Choroid plexus epithelial cell (primary cell): Measurements from ENCODE around the gene ABCA10.

Source experiments
- DNase-seq: peaks from one replicate; pipeline ENCODE4 v3.0.0-alpha.2; 2010; ENCODE audit warnings: low read depth
- H3K4me3 ChIP-seq: 2 replicates; pipeline ENCODE4 v1.5.1; 2011; ENCODE audit warnings: low read depth, mild to moderate bottlenecking, control low read depth, low read length, moderate library complexity
- TF ChIP-seq, protein P1 (sequence below): conservative IDR thresholded peaks from 2 replicates; pipeline ENCODE4 v1.5.1; 2011; ENCODE audit warnings: low read depth, mild to moderate bottlenecking, control low read depth, inconsistent platforms, low read length, moderate library complexity

The ABCA10 gene

DNA sequence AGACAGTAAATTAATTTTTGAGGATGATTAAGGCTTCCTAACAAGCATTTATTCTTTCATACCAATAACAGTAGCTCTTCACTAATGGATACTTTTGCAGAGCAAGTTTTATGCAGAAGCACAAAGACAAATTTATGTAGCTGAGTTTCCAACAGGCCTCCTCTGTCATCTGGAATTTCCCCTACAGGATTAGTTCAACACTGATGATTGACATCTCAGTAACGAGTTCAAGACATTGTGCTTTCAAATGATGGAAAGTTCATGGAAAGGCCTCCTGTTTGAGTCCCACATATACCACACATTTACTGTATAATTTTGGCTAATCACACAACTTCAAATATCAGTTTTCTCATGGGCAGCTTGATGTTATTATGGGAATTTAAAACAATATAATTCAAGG, 40.6 kb downstream of the ABCA10 start:
- H3K4me3 ChIP-seq = no peak overlapping the region
- DNase-seq = no peak
- TF ChIP-seq, protein P1, sequence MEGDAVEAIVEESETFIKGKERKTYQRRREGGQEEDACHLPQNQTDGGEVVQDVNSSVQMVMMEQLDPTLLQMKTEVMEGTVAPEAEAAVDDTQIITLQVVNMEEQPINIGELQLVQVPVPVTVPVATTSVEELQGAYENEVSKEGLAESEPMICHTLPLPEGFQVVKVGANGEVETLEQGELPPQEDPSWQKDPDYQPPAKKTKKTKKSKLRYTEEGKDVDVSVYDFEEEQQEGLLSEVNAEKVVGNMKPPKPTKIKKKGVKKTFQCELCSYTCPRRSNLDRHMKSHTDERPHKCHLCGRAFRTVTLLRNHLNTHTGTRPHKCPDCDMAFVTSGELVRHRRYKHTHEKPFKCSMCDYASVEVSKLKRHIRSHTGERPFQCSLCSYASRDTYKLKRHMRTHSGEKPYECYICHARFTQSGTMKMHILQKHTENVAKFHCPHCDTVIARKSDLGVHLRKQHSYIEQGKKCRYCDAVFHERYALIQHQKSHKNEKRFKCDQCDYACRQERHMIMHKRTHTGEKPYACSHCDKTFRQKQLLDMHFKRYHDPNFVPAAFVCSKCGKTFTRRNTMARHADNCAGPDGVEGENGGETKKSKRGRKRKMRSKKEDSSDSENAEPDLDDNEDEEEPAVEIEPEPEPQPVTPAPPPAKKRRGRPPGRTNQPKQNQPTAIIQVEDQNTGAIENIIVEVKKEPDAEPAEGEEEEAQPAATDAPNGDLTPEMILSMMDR = no peak

DNA sequence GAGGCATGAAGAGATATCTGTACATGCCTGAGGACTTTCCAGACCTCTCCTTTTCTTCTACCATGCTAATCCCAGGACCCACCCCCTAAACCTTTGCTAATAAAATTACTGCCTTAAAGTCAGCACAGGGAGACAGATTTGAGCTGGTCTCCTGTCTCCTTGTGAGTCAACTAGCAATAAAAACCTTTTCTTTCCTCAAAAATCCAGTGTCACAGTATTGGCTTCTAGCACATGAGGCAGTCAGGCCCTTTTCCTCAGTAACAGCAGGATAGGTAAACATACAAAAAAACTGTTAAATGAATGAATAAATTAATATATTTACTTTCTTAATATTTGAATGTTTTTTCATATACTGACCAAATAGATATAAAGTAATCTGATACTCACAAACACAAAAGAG, 41.3 kb downstream of the ABCA10 start:
- no peak overlapping the region for H3K4me3 ChIP-seq
- DNase-seq = no peak
- TF ChIP-seq, protein P1 = no peak

DNA sequence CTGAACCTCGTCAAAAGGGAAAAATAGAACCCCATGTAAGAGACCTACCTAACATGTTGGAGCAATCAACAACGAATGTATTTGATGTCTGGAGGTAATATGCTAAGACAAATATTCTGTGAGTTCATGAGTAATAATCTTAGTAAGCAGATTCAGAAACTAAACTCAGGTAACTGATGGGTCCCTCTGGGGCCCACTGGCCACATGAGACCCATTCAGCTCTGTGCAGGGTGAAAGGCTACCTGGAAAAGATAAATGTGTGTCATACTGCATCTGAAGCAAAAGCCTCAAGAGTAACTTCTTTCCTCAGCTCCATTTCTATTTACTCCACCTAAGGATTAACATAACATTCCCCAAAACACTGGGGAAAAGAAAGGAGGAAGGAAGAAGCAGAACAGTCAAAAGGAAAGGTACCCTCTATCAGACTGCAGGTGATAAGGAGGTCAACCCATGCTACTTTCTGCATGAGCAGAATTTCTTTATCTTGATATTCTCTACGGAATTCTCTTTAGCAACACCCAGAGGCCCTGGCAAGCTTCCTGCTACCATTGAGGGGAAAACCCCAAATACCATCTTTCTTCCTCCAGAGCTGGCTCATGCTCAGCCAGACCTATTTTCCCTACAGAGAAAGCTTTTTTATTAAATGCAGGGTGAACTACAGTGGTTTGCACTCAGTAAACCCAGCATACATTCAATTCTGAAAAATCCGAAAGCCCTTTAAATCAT, 49.2 kb downstream of the ABCA10 start:
- H3K4me3 ChIP-seq = no peak overlapping the region
- peak; percentile 67 for DNase-seq
- TF ChIP-seq, protein P1 = no peak

DNA sequence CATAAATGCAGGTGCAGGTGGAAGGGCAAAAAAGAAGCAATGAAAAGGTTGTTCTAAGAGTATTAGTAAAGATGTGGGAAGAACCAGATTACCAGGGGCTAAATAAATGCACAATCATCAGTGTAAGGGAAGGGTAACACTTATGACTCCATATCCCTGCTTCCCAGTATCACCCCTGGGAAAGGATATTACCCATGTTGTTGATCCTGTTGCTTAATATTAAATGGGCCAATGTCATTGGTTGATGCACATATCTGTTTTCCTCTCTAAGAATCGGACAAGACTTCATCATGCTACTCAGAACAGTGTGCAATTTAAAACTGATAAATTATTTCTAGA, 52.2 kb downstream of the ABCA10 start:
- DNase-seq = no peak
- TF ChIP-seq, protein P1 = no peak
- H3K4me3 ChIP-seq = no peak overlapping the region

DNA sequence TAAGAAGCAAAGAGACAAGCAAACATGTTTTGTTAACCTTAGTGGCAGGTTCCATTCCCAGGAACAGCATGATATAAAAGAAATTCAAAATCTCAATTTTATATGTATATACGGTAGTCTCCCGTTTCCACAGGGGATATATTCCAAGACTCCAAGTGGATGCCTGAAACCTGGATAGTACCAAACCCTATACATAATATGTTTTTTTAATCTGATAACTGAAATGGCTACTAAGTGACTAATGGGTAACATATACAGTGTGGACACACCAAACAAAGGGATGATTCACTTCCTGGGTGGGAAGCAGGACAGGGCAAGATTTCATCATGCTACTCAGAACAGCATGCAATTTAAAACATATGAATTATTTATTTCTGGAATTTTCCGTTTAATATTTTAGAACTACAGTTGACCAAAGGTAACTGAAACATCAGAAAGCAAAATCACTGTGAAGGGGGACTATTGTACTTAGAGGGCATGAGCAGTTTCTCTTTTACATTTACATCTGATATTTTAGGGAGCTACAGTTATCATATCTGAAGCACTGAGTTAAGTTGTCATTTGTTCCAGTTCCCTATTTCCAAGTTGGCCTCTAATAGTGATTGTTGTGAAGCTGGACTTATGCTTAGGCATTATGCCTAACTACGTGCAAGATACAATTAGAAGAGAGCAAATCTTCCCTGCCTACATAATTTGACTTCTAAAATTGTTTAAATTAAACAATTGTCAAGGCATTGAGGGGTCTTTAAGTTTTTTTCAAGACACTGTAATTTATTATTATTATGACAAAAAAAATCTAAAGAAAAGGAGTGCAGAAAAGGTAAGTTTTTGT, 52.8 kb downstream of the ABCA10 start:
- peak; percentile 91 for DNase-seq
- no peak overlapping the region for H3K4me3 ChIP-seq
- TF ChIP-seq, protein P1 = no peak

DNA sequence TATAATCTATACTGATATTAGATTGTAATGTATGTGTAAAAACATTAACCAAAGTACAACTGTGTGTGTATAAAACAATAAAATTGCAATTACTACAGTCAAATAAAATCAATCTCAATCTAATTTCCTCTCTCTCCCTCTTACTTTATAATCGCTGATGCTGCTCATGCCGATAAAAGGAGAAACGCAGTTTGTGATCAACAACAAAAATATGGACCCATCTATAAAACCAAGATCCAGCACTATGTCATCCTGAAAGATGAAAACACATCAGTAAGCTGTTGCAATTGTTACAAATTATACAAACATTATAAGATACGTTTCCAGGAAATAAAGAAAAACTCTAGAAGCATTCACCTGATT, 53.4 kb downstream of the ABCA10 start:
- TF ChIP-seq, protein P1 = no peak
- no peak for DNase-seq
- H3K4me3 ChIP-seq = no peak overlapping the region

DNA sequence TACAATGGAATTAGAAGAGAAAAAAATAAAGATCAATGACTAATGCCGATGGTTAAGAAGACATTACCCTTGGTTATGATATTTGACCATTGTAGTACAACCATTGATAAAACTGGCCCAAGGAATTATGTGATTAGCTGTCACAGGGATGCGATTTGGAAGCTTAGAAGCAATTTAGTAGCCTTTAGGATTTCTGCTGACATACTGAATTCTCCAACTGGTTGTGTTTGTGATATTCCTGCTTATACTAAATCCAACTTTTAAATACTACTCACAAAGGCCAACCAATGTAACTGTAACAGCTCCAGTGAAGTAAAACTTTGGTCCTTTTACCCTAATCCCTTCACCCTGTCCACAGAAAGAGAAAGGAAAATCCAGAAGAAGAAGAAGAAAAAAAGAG, 55.5 kb downstream of the ABCA10 start:
- no peak overlapping the region for H3K4me3 ChIP-seq
- DNase-seq = no peak
- TF ChIP-seq, protein P1 = no peak
